ENCODE data around the gene RPS15A.

DNA sequence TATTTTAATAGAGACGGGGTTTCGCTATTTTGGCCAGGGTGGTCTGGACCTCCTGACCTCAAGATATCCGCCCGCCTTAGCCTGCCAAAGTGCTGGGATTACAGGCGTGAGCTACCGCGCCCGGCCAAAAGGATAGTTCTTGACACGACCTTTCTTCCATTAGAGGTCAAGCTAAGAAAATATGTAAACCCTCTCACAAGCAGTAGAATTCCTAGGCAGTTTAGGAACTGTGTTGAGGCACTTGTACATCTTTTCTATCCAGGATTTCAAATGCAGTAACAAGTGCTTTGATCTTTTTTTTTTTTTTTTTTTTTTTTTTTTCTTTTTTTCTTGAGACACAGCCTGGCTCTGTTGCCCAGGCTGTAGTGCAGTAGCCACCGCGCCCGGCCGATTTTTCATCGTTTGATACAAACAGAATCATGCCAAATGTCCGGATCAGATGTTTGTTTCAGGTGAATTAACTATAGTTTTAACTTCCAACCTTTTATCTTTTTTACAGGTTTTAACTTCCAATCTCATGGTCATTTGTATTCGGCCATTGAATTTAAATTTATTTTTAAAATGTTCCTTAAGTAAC lies 12.7 kb upstream of the RPS15A start:
- TF ChIP-seq, protein P1, sequence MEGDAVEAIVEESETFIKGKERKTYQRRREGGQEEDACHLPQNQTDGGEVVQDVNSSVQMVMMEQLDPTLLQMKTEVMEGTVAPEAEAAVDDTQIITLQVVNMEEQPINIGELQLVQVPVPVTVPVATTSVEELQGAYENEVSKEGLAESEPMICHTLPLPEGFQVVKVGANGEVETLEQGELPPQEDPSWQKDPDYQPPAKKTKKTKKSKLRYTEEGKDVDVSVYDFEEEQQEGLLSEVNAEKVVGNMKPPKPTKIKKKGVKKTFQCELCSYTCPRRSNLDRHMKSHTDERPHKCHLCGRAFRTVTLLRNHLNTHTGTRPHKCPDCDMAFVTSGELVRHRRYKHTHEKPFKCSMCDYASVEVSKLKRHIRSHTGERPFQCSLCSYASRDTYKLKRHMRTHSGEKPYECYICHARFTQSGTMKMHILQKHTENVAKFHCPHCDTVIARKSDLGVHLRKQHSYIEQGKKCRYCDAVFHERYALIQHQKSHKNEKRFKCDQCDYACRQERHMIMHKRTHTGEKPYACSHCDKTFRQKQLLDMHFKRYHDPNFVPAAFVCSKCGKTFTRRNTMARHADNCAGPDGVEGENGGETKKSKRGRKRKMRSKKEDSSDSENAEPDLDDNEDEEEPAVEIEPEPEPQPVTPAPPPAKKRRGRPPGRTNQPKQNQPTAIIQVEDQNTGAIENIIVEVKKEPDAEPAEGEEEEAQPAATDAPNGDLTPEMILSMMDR (conservative IDR thresholded peaks at IDR 0.05; ENCODE audit: low read depth, low read length): no peak
- no peak for TF ChIP-seq EZH2 (IDR thresholded peaks at IDR 0.05; ENCODE audit: borderline replicate concordance, low read depth, low read length, poor library complexity, severe bottlenecking)
